Fibroblast of lung (primary cell): ENCODE data around the gene ABCF2.

ENCODE experiments used
- CTCF ChIP-seq, 2 donors: IDR thresholded peaks in 1 of 2; conservative IDR thresholded peaks in 1 of 2; 1 replicate in 1 of 2; 2 replicates in 1 of 2; pipeline ENCODE4 v1.5.1; 2011 to 2012; ENCODE audit warnings: low read length in 2 of 2, control low read depth in 1 of 2, inconsistent platforms in 1 of 2, low read depth in 1 of 2, mild to moderate bottlenecking in 1 of 2
- EZH2 ChIP-seq: IDR thresholded peaks from 2 replicates; pipeline ENCODE4 v1.5.1; 2012; ENCODE audit warnings: low read length, control low read depth, mild to moderate bottlenecking; ENCODE audit errors: missing control alignments

DNA sequence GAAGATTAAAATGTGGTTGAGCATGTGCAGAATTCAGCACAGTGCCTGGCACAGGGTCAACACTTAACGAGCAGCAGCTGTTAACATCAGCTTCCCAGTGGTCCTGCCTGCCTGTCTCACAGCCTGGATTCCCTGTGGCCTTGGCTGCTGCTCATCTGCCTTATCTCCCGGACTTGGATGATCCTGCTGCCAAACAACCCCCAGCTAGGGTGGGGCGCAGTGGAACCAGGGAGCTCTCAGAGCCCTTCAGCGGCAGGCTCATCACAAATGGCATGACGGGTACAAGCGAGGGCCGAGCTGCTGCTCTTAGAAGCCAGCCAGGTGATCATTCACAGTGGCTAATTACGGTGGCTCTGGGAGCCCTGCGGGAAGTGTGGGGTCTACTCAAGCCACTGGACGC lies 34.5 kb upstream of the ABCF2 start:
- TF ChIP-seq CTCF (conservative IDR thresholded peaks at IDR 0.05 in 1 of 2, IDR thresholded peaks at IDR 0.05 in 1 of 2; ENCODE audit: low read depth in 1 of 2, low read length in 2 of 2) = no peak
- no peak for TF ChIP-seq EZH2
